Retinal pigment epithelial cell (primary cell): ENCODE data around the gene AK9.

ENCODE experiments used
- DNase-seq: peaks from one replicate; pipeline ENCODE4 v3.0.0-alpha.2; 2010; ENCODE audit warnings: low read depth
- H3K4me3 ChIP-seq: 2 replicates; pipeline ENCODE4 v1.5.1; 2011; ENCODE audit warnings: mild to moderate bottlenecking, low read length, control low read depth, moderate library complexity
- CTCF ChIP-seq: conservative IDR thresholded peaks from 2 replicates; pipeline ENCODE4 v1.5.1; 2011; ENCODE audit warnings: low read depth, low read length, control low read depth, inconsistent platforms

Gene AK9

GRCh38 chr6:109628158-109629000 lies 62.6 kb downstream of the AK9 start:
- no peak overlapping the region for H3K4me3 ChIP-seq
- no peak for DNase-seq
- TF ChIP-seq CTCF, result no peak

DNA sequence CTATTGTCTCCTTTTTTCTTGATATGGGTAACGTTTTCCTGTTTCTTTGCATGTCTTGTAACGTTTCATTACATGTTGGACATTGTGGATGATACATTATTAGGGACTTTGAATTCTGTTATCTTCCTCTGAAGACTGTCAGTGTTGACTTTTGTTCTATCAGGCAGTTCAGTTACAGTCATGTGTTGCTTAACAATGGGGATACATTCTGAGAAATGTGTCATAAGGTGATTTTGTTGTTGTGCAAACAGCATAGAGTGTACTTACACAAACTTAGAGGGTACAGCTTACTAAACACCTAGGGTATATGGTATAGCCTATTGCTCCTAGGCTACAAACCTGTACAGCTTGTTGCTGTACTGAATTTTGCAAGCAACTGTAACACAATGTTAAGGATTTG lies 64.7 kb downstream of the AK9 start:
- DNase-seq, result no peak
- no peak for TF ChIP-seq CTCF
- H3K4me3 ChIP-seq, result no peak overlapping the region

GRCh38 chr6:109625199-109625598 lies 65.8 kb downstream of the AK9 start:
- H3K4me3 ChIP-seq, result no peak overlapping the region
- TF ChIP-seq CTCF, result no peak
- no peak for DNase-seq

DNA sequence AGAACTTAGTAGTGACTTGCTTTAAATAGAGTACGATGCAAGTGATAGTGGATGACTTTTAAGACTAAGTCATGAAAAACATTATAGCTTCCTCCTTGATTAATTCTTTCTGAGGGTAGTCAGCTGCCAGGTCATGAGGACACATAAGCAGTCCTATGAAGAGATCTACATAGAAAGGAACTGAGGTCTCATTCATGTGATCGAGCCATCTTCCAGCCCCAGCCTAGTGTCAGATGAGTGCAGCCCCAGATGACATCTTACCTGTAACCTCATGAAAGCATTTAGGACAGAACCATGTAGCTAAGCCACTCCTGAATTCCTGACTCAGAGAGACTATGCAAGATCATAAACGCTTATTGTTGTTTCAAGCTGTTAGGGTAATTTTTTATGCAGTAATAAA lies 67.7 kb downstream of the AK9 start:
- no peak for DNase-seq
- TF ChIP-seq CTCF, result no peak
- no peak overlapping the region for H3K4me3 ChIP-seq

DNA sequence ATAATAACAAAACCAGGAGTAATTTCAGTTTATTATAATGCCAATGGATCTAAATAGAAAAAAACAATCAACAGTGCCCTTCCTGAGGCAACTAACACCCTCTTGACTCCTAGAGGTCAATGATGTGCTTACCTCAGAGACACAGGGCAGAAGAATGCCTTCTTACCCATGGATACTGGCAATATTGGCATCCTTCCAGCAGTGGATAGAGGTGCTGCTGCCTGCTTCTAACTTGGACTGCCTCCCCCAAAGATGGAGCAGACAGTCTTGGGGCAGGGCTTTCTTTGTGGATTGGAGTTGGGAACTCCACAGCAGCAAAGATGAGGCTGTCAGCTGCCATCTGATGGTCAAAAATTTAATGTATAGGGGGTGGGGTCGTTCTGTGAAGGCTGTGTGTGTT lies 78.7 kb downstream of the AK9 start:
- DNase-seq, result no peak
- no peak overlapping the region for H3K4me3 ChIP-seq
- no peak for TF ChIP-seq CTCF

GRCh38 chr6:109611502-109611901 lies 79.5 kb downstream of the AK9 start:
- no peak for DNase-seq
- no peak overlapping the region for H3K4me3 ChIP-seq
- TF ChIP-seq CTCF, result no peak

- no peak for TF ChIP-seq CTCF
- no peak for DNase-seq
- no peak overlapping the region for H3K4me3 ChIP-seq
Observed at GRCh38 chr6:109610590-109610989, 80.4 kb downstream of the AK9 start.
